Caco-2 (cell line): ENCODE data around the gene OR51B4. TPM values are rescaled to one million over a fixed set of nuclear protein-coding genes. Genes with fewer than 3 reads are reported as not detected.

Source experiments
- BruUV-seq: library from RNA; stranded (reverse); fragments of 400-500 nt; replicated peaks from 2 replicates; lab custom pipeline; 2021; lab: Mats Ljungman, UMichigan
- CTCF ChIA-PET: fragments of 300-600 bp; sonication (Branson Sonifier 250); formaldehyde crosslinking; loops from one replicate; lab custom pipeline; 2022; ENCODE audit warnings: antibody characterized with exemption; lab: Charles Lee
- POLR2A ChIA-PET: fragments of 300-600 bp; sonication (Branson Sonifier 250); formaldehyde crosslinking; loops from one replicate; lab custom pipeline; 2022; ENCODE audit warnings: antibody characterized with exemption; lab: Charles Lee
- DNase-seq, 2 experiments: peaks; one replicate each; pipeline versions ENCODE4 v3.0.0 to v3.0.0-alpha.2; 2020 to 2022
- H3K27me3 ChIP-seq: replicated peaks from 2 replicates; pipeline ENCODE4 v1.6.0; 2011; ENCODE audit warnings: low read length; ENCODE audit not compliant: control insufficient read depth, insufficient read depth
- H3K36me3 ChIP-seq: 2 replicates; pipeline ENCODE4 v1.5.1; 2011; ENCODE audit warnings: low read length; ENCODE audit not compliant: control insufficient read depth, insufficient read depth
- H3K4me1 ChIP-seq: fragments of 250-450 bp; sonication (Bioruptor Pico); 2 replicates; pipeline ENCODE4 v1.5.1; 2020; ENCODE audit warnings: mild to moderate bottlenecking
- H3K4me3 ChIP-seq: 2 replicates; pipeline ENCODE4 v1.5.1; 2011; ENCODE audit warnings: low read depth, mild to moderate bottlenecking, control low read depth, low read length
- H3K9me3 ChIP-seq: fragments of 250-450 bp; sonication (Bioruptor Pico); 2 replicates; pipeline ENCODE4 v1.5.1; 2020; ENCODE audit warnings: mild to moderate bottlenecking, moderate library complexity
- H3K27ac Mint-ChIP-seq: one replicate; pipeline ENCODE4 v1.8.0; 2022; ENCODE audit warnings: mixed read lengths; ENCODE audit not compliant: unreplicated experiment
- H3K27me3 Mint-ChIP-seq: one replicate; pipeline ENCODE4 v1.8.0; 2022; ENCODE audit warnings: mixed read lengths; ENCODE audit not compliant: insufficient read depth, unreplicated experiment
- H3K36me3 Mint-ChIP-seq: one replicate; pipeline ENCODE4 v1.8.0; 2022; ENCODE audit warnings: mild to moderate bottlenecking, mixed read lengths; ENCODE audit not compliant: insufficient read depth, unreplicated experiment
- H3K4me1 Mint-ChIP-seq: one replicate; pipeline ENCODE4 v1.8.0; 2022; ENCODE audit warnings: low read depth, mixed read lengths; ENCODE audit not compliant: unreplicated experiment
- H3K4me3 Mint-ChIP-seq: one replicate; pipeline ENCODE4 v1.8.0; 2022; ENCODE audit warnings: mild to moderate bottlenecking, moderate library complexity, mixed read lengths; ENCODE audit not compliant: unreplicated experiment
- H3K9me3 Mint-ChIP-seq: one replicate; pipeline ENCODE4 v1.8.0; 2022; ENCODE audit warnings: mixed read lengths; ENCODE audit not compliant: unreplicated experiment
- intact Hi-C: fragments of 100-400 bp; cut with micrococcal nuclease; formaldehyde crosslinking; loops from one replicate; pipeline ENCODE4 v1.10.0; 2022; ENCODE audit not compliant: unreplicated experiment
- total RNA-seq: library from RNA; stranded (reverse); gene quantifications from 2 replicates; pipeline ENCODE4 v1.2.3, GENCODE V29; 2022
- TF ChIP-seq, protein P1 (sequence below), 2 experiments: fragments of 200-600 bp in 1 of 2; IDR thresholded peaks; 1 replicate in 1 of 2; 2 replicates in 1 of 2; pipeline versions ENCODE4 v1.5.1 to v1.8.0; 2011 to 2022; ENCODE audit warnings: antibody characterized with exemption in 1 of 2, control low read depth in 1 of 2, inconsistent platforms in 1 of 2, low read depth in 1 of 2, low read length in 1 of 2, mild to moderate bottlenecking in 1 of 2, moderate library complexity in 1 of 2; ENCODE audit not compliant: insufficient read depth in 1 of 2, severe bottlenecking in 1 of 2, unreplicated experiment in 1 of 2

Gene OR51B4
- total RNA-seq, 1 experiment from 2014 or later = not detected

GRCh38 chr11:5286351-5286750 lies 15.4 kb downstream of the OR51B4 start:
- ChIA-PET CTCF (no interaction called here), POLR2A (no interaction called here)

DNA sequence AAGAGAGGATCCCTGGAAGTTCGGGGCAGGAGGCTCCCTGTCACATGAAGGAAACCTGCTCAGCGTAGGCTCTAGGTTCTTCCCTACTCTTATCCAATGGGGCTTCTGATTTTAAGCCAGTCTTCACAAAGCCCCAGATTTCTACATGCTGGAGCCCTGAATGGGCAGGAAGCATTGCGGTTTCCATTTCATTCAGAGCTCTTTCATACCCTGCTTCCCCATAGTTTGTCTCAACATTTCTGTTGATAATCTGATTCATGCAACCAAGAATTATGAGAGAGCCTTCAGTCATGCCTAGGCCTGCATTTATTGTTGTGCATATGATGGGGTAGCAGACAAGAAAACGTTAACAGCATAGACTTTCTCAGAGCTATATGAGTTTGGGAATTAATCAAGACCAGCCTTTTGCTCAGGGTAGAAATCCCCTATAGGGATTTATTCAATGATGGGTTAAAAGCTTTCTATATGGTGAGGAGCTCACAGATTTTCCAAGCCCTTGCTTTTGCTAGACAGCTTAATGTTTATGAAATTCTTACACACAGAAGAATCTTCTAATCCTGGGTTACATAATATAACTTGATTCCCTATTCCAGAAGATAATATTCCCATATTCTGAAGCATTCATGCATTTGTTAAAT lies 15.9 kb downstream of the OR51B4 start:
- H3K4me1 ChIP-seq = no peaks in the 10 kb centered on the region
- no peaks in the 10 kb centered on the region for H3K27me3 ChIP-seq
- TF ChIP-seq, protein P1, sequence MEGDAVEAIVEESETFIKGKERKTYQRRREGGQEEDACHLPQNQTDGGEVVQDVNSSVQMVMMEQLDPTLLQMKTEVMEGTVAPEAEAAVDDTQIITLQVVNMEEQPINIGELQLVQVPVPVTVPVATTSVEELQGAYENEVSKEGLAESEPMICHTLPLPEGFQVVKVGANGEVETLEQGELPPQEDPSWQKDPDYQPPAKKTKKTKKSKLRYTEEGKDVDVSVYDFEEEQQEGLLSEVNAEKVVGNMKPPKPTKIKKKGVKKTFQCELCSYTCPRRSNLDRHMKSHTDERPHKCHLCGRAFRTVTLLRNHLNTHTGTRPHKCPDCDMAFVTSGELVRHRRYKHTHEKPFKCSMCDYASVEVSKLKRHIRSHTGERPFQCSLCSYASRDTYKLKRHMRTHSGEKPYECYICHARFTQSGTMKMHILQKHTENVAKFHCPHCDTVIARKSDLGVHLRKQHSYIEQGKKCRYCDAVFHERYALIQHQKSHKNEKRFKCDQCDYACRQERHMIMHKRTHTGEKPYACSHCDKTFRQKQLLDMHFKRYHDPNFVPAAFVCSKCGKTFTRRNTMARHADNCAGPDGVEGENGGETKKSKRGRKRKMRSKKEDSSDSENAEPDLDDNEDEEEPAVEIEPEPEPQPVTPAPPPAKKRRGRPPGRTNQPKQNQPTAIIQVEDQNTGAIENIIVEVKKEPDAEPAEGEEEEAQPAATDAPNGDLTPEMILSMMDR (IDR thresholded peaks at IDR 0.05; ENCODE audit: insufficient read depth in 1 of 2, low read depth in 1 of 2, low read length in 1 of 2, severe bottlenecking in 1 of 2, unreplicated experiment in 1 of 2) = no peak
- intact Hi-C loops = no loop called here
- H3K9me3 ChIP-seq = no peaks in the 10 kb centered on the region
- H3K4me3 ChIP-seq = no peak overlapping the region
- ChIA-PET POLR2A (no interaction called here), CTCF (no interaction called here)
- Mint-ChIP-seq H3K27ac (no peak overlapping the region), H3K36me3 (no peaks in the 10 kb centered on the region), H3K9me3 (no peaks in the 10 kb centered on the region), H3K4me1 (peaks cover 2% of the 10 kb centered on the region), H3K27me3 (no peaks in the 10 kb centered on the region), H3K4me3 (no peak overlapping the region)
- no TSS peak for BruUV-seq
- no peaks in the 10 kb centered on the region for H3K36me3 ChIP-seq
- DNase-seq = no peak

More at GRCh38 chr11:5286351-5286750, 15.4 kb downstream of the OR51B4 start:
- Histone ChIP-seq H3K9me3 (no peaks in the 10 kb centered on the region), H3K4me1 (no peaks in the 10 kb centered on the region), H3K4me3 (no peak overlapping the region), H3K27me3 (no peaks in the 10 kb centered on the region), H3K36me3 (no peaks in the 10 kb centered on the region)
- no peak for DNase-seq
- Mint-ChIP-seq H3K9me3 (no peaks in the 10 kb centered on the region), H3K36me3 (no peaks in the 10 kb centered on the region), H3K27me3 (no peaks in the 10 kb centered on the region), H3K27ac (no peak overlapping the region), H3K4me3 (no peak overlapping the region), H3K4me1 (no peaks in the 10 kb centered on the region)
- BruUV-seq = no TSS peak
- intact Hi-C loops = no loop called here
- TF ChIP-seq, protein P1 (IDR thresholded peaks at IDR 0.05; ENCODE audit: insufficient read depth in 1 of 2, low read depth in 1 of 2, low read length in 1 of 2, severe bottlenecking in 1 of 2, unreplicated experiment in 1 of 2) = no peak

- Mint-ChIP-seq H3K36me3 (no peaks in the 10 kb centered on the region), H3K4me3 (no peak overlapping the region), H3K27ac (no peak overlapping the region), H3K27me3 (no peaks in the 10 kb centered on the region), H3K9me3 (no peaks in the 10 kb centered on the region), H3K4me1 (peaks cover 6% of the 10 kb centered on the region)
- intact Hi-C loops = no loop called here
- Histone ChIP-seq H3K27me3 (no peaks in the 10 kb centered on the region), H3K4me3 (no peak overlapping the region), H3K36me3 (no peaks in the 10 kb centered on the region), H3K9me3 (no peaks in the 10 kb centered on the region), H3K4me1 (no peaks in the 10 kb centered on the region)
- ChIA-PET POLR2A (no interaction called here), CTCF (no interaction called here)
- no peak for DNase-seq
- no TSS peak for BruUV-seq
- TF ChIP-seq, protein P1 (IDR thresholded peaks at IDR 0.05; ENCODE audit: insufficient read depth in 1 of 2, low read depth in 1 of 2, low read length in 1 of 2, severe bottlenecking in 1 of 2, unreplicated experiment in 1 of 2) = no peak
Observed at GRCh38 chr11:5284637-5285036, 17.1 kb downstream of the OR51B4 start.
